COLO668 (cell line): ENCODE data around the gene AIFM2.
"Not testable (repeated sequence)": the region's sequence is repeated elsewhere in the genome, so short reads cannot be mapped to it uniquely, and the experiment has no call there.

Experiments
- DNase-seq: peaks from one replicate; lab custom pipeline; 2025; ENCODE audit not compliant: unreplicated experiment; lab: John Stamatoyannopoulos, UW

AIFM2 gene

DNA sequence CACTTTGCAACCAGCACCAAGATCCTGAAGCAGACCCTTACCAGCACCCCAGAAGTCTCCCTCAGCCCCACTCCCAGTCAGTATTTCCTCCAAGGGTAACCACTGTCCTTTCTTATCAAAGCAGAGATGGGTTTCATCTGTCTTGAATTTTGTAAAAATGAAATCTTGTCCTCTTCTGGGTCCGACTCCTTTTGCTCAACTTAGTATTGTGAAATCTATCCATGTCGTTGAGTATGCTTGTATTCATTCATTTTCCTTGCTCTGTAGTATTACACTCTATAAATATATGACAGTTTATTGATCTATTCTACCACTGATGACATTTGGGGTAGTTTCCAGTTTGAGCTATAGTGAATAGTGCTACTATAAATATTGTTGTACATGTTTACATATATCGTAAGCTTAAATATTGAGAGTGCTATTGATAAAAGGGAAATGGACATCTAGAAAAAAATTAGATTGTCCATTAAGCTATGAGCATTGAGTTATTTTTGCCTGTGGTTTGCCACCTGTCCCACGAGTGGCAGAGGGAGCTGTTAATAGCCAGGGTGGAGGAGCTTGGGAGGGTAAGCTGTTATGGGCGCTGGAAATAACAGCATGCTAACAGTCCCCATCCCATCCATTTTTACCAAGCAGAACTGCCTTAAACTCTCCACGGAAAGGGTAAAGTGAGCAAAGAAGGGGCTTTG lies 36.5 kb downstream of the AIFM2 start:
- DNase-seq, result no peak

DNA sequence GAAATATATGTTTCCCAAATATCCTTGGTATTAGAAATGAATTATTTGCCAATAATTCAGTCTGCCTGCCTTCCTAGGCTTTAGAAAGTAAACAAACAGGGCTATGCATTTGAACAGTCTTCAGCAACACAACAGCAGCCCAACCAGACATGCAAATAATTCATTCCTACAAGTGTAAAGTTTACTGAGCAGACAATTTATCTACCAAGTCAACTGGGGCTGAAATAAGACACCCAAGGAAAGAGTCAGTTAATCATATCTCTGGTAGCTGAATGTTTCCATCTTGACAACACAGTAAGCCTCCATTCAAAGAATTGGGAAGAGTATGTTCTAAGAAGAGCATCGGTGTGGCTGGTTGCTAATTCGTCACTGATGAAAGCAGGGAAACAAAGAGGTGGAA lies 38.4 kb downstream of the AIFM2 start:
- DNase-seq, result no peak

DNA sequence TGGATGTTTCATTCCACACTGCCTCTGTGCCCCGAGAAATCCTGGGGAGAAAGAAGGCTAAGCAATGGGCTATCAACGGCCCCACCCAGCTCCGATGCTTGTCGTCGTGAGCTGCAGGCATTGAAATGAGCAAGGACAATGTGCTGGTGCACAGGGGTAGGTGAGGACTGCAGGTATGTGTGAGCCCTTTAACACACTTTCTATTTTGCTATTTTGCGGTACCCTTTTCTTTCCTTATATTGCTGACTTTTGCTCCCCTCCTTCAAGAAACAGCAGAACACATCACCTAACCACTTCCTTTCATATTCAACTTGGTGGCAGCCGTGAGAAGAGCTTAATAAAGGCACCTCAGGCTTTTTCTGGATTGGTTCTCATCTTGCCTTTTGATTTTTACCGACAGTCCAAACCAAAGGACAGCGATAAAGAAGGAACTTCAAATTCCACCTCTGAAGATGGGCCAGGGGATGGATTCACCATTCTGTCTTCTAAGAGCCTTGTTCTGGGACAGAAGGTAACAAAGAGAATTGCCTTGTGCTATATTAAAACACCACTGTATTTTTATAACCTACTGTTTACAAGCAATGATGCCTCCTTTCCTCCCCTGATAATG lies 39.2 kb downstream of the AIFM2 start:
- DNase-seq, result no peak

DNA sequence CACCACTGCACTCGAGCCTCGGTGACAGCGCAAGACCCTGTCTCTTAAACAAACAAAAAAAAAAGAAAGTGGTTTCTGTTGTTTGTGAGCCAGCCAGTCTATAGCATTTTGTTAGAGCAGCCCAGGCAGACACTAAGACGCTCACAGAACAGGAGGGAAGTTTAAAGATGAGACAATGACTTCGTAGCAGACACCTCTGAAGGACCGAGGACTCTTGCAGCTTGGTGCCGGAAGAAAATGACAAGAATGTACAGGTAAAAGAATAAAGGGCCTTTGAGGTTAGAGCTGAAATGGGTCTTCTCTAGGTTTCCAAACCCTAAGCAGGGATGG lies 40.3 kb downstream of the AIFM2 start:
- DNase-seq, result no peak

GRCh38 chr10:70090951-70091350 lies 41.7 kb downstream of the AIFM2 start:
- no peak for DNase-seq

DNA sequence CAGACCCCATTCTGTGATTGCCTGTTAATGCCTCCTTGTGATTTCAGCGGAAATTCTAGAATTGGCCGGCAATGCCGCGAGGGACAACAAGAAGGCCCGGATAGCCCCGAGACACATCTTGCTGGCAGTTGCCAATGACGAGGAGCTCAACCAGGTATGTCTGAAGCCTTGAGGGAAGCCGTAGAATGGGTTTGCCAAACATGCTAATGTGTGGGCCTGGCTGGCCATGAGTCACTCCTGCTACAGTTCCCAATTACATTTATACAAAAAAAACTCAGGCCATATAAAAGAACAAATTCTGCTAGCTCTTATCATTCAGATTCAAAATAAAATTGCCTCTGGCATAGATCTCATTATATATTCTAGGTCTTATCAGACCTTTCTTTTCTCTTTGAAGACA lies 42.6 kb downstream of the AIFM2 start:
- no peak for DNase-seq

GRCh38 chr10:70088308-70088698 lies 44.3 kb downstream of the AIFM2 start:
- no peak for DNase-seq

DNA sequence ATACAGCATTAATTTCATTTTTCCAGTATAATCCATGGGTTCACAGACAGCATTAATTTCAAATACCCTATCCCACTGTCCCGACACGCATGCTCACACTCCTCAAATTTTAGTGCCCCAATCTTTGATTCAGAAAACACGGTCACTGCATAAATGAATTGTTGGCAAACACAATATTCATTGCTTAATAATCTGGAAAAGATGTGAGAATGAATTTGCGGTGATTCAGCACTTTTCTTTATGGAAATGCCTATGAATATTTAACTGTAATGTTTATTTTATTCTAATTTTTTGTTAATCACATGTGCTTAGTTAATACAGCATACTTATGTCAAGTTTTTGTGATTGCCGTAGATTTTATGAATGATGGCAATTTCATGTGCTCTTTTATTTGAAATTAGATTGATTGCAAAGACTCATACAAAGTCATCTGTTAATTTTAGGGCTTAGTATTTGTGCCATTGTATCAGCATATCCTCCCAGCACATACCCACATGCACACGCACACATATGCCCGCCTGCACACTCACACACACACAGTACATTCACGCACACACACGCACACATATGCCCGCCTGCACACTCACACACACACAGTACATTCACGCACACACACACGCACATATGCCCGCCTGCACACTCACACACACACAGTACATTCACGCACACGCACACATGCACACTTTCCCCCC lies 44.9 kb downstream of the AIFM2 start:
- no peak for DNase-seq

DNA sequence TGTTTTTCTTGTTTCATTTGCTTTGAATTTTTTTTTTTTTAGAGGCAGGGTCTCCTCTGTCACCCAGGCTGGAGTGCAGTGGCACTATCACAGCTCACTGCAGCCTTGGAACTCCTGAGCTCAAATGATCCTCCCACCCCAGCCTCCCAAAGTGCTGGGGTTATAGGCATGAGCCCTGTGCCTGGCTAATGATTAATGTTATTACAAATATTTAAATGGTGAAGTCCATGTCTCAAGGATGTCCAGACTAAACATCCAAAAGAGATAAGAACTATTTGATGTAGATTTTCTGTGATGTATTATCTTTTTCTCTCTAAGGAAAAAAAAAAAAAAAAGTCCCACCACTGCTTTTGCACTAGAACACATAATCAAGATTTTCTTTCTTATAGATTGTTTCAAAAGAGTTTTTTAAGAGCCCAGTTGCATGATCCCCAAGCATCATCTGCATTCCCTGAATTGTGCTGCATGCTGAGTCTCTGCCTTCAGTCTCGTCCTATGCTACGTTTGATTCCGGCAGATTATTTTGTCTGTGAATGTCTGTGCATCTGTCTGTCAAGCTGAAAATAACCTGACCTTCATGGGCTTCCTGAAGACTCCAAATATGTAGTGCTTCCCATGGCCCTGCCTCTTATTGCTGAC lies 46.5 kb downstream of the AIFM2 start:
- no peak for DNase-seq

DNA sequence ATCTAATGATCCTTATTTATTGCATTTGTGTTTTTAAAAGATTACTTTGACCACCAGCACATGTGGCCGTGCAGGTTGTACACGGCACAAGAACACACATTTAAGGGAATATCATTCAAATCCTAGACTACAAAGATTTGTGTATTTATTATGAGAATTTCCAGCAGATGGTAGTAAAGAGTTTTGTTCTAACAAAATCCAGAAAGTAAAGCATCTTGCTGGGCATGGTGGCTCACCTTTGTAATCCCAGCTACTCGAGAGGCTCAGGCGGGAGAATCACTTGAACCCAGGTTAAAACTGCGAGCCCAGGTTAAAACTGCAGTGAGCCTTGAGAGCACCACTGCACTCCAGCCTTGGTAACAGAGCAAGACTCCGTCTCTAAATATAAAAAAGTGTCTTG lies 48.4 kb downstream of the AIFM2 start:
- no peak for DNase-seq

DNA sequence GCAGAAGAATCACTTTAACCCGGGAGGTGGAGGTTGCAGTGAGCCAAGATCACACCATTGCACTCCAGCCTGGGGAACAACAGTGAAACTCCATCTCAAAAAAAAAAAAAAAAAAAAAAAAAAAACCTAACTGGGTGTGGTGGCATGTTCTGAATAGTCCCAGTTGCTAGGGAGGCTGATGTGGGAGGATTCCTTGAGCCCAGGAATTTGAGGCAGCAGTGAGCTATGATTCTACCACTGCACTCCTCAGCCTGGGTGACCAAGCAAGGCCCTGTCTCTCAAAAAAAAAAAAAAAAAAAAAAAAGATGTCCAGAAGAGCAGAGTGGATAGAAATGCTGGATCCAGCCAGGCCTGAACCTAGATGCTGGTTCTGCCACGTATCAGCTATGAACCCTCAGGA lies 51.8 kb downstream of the AIFM2 start:
- not testable (repeated sequence) for DNase-seq

GRCh38 chr10:70078937-70079336 lies 53.7 kb downstream of the AIFM2 start:
- no peak for DNase-seq

- DNase-seq, result no peak
Measured at GRCh38 chr10:70078329-70078728, 54.3 kb downstream of the AIFM2 start.

DNA sequence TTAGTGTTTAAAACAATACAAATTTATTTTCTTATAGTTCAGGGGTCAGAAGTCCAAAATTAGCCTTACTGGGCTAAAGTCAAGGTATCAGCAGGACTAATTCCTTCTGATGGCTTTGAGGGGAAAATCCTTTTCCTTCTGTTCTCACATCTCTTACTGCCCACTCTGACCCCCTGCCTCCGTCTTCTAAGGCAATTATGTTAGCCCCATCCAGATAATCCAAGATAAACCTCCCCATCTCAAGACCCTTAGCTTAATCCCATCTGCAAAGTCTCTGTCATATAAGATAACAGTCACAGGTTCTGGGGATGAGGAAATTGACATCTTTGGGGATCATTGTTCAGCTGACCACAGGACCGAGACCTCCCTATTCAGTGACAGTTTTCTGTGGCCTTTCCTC lies 57.7 kb downstream of the AIFM2 start:
- no peak for DNase-seq

DNA sequence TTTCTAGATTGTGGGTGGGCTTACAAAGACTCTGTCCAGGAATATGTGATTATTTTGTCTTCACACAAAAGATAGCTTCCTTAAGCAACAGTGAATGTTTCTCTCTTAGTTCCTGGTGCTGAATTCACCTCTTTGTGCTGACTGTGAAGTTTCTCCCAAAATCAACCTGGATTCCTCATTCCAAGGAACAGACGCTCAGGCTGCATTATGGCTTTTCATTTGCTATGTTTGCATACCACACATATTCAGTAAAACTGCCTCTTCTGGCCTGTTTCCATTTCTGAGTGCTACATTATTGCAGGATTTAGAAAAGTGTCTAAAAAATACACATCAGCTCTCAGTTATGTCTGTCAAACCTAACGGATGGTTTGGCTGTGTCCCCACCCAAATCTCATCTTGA lies 58.5 kb downstream of the AIFM2 start:
- DNase-seq, result no peak

- DNase-seq, result no peak
Measured at GRCh38 chr10:70070834-70071233, 61.8 kb downstream of the AIFM2 start.

DNA sequence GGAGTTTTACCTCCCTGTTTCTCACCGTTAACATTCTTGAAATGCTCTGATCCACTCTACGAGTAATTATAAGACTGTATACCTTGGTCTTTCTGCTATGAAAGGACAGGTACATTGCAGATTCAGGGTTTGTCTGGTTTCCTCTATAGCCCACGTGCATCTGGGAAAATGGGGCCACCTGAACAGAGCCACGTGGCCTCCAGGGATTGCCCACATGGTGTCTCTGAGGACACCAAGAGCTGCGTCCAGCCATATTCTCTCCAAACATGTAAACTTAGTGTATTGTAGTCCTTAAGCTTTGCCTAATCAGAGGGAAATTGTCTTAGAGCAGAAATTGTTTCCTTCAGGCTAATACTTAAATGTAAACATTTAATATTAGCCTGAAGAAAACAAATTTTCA lies 63.3 kb downstream of the AIFM2 start:
- no peak for DNase-seq

GRCh38 chr10:70068925-70069324 lies 63.7 kb downstream of the AIFM2 start:
- no peak for DNase-seq

DNA sequence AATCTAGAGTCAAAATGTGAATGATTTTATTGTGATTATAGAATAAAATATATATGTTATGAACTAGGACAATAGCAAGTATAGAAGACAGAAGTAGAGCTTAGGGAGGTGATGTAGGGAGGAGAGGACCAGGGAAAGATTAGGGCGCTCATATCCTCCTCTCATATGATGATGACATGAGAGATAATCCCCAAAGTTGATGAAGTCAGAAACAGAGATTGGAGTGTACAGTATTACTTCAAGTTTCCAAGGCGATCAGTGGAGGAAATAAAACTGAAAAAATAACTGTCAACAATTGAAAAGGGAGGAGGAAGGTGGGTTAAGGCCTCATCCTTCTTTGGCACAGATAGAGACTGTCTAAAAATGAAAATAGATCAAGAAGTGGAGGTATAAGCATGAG lies 65.0 kb downstream of the AIFM2 start:
- no peak for DNase-seq

- no peak for DNase-seq
Measured at GRCh38 chr10:70066190-70066589, 66.4 kb downstream of the AIFM2 start.

GRCh38 chr10:70064486-70064885 lies 68.1 kb downstream of the AIFM2 start:
- no peak for DNase-seq

- DNase-seq, result no peak
Measured at GRCh38 chr10:70063418-70064098, 69.1 kb downstream of the AIFM2 start.
